H1 (cell line): Measurements from ENCODE around the gene FAM53B. TPM values are rescaled to one million over a fixed set of nuclear protein-coding genes. Genes with fewer than 3 reads are reported as not detected.

Source experiments
- RAD21 ChIP-seq, 2 experiments: IDR thresholded peaks in 1 of 2; conservative IDR thresholded peaks in 1 of 2; 2 replicates each; pipeline ENCODE4 v1.6.1; 2011; ENCODE audit warnings: low read depth in 2 of 2, low read length in 2 of 2, improper control_type of control experiment in 1 of 2, inconsistent platforms in 1 of 2, mild to moderate bottlenecking in 1 of 2, moderate library complexity in 1 of 2
- SIX5 ChIP-seq: IDR thresholded peaks from 2 replicates; pipeline ENCODE4 v1.6.1; 2011; ENCODE audit warnings: mild to moderate bottlenecking, low read depth, low read length
- polyA plus RNA-seq, 7 experiments: library from polyadenylated mRNA; depleted of rRNA in 3 of 7; stranded (reverse) in 5 of 7; unstranded in 2 of 7; fragments of >200 nt in 5 of 7; fragments of 200-250 nt in 2 of 7; gene quantifications; 1 replicate in 5 of 7; 2 replicates in 1 of 7; 4 replicates in 1 of 7; pipeline versions ENCODE4 v1.2.1 to v1.2.3, GENCODE V29; 2011 to 2013; ENCODE audit warnings: missing spikeins in 2 of 7, mixed read lengths in 2 of 7
- total RNA-seq: library from RNA; stranded (reverse); fragmentation: NEBNext Ultra II Directional; extraction: Animal tissue kit (Norgen Biotek cat#: 25700); gene quantifications from 2 replicates; pipeline ENCODE4 v1.2.1, GENCODE V29; 2021

FAM53B gene
- total and polyA plus RNA-seq, 2 of the 8 experiments (the other 6 are each of a cell fraction or from before 2014, with no cell fraction given) = 5.3 to 14.4 TPM

GRCh38 chr10:124708246-124708779 lies 35.9 kb downstream of the FAM53B start (continued):
- TF ChIP-seq RAD21 (IDR thresholded peaks at IDR 0.05 in 1 of 2, conservative IDR thresholded peaks at IDR 0.05 in 1 of 2; ENCODE audit: low read depth in 2 of 2, low read length in 2 of 2) = no peak
- TF ChIP-seq SIX5 = no peak
